ENCODE measurements around the gene ZCCHC7. TPM values are rescaled to one million over a fixed set of nuclear protein-coding genes. Genes with fewer than 3 reads are reported as not detected.

ZCCHC7 gene
- total and polyA plus RNA-seq, 9 of the 15 experiments (the other 6 are each of a cell fraction or from before 2014, with no cell fraction given), result 34.1 to 68.9 (median 48.8) TPM

DNA sequence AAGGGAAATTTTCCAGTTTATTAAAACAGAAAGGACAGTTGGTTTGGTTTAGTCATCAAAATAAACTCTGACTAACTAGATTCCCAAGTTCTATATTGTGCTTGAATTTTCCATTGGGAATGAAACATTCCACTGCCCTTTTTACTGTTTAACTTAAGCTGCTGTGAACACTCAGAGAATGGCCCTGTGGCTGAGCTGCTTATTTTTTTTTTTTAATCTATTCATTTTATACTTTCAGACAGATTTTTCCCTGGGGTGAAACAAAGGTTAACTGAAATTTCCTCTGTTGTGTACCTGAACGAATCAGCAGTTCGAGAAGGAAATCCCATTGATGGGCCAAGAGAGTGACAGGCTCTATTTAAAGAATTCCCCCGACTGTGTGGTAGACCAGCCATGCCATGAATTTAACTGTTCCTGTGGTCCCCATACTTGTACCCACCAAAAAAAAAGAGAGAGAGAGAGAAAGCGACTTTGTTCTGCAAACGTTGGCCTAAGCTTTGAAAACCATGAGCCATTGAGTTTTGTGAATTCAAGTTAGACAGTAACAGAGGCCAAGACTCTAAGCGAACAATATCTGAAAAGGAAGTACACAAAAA, 163.5 kb downstream of the ZCCHC7 start (continued):
- TF ChIP-seq ZC3H11A (IDR thresholded peaks at IDR 0.05; ENCODE audit: low read depth, low read length) (no peak), POLR2A (conservative IDR thresholded peaks at IDR 0.05) (no peak), PKNOX1 (IDR thresholded peaks at IDR 0.05) (peak; percentile 52; the same call in 1 of the 2 replicates), BCLAF1 (IDR thresholded peaks at IDR 0.05; ENCODE audit: borderline replicate concordance in 1 of 2, control insufficient read depth in 1 of 2, low read depth in 2 of 2, low read length in 1 of 2) (no peak), ZNF354B (CRISPR knock-in tag; IDR thresholded peaks at IDR 0.05) (no peak)

DNA sequence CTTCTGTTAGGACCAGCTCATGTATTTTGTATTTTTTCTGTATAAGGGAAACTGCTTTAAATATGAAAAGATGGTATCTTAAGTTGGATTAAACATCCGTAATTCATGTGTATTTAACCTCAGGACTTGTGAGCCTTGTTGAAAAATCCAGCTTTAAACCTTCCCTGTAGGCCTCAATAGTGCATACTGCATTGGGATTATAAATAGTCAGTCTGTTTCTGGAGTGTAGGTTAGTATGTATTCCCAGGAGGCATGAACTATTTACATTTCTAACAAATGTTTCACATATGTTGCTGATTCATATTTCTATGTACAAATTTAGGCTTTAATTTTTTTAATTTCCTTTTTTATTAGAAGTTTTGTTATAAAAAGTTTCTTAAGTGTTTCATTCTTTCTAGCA, 164.3 kb downstream of the ZCCHC7 start:
- H3K4me3 ChIP-seq, result no peak overlapping the region
- TF ChIP-seq POLR2B (IDR thresholded peaks at IDR 0.05; ENCODE audit: low read depth, partially characterized antibody) (no peak), KHSRP (IDR thresholded peaks at IDR 0.05) (no peak), HDAC1 (IDR thresholded peaks at IDR 0.05) (no peak), DNMT1 (IDR thresholded peaks at IDR 0.05) (no peak), CBX8 (IDR thresholded peaks at IDR 0.05; ENCODE audit: borderline replicate concordance, extremely low read depth, low read depth, low read length, poor library complexity, severe bottlenecking) (no peak)
- intact Hi-C loops (cut with micrococcal nuclease) (no loop called here), in situ Hi-C loops (cut with MboI) (no loop called here)
- no peaks in the 10 kb centered on the region for H4K20me1 ChIP-seq (replicated peaks; ENCODE audit: control insufficient read depth, insufficient read depth, low read length)
- BruUV-seq (replicated peaks), result no TSS peak
- no peak overlapping the region for H2AFZ ChIP-seq (ENCODE audit: low read depth, low read length)
- no peaks in the 10 kb centered on the region for H3K9me1 ChIP-seq (ENCODE audit: control insufficient read depth, insufficient read depth, low read length)
- FAIRE-seq (no peak), ATAC-seq (no peak), DNase-seq (ENCODE audit: extremely low read depth in 1 of 4, low spot score in 3 of 4) (no peak)
- H3K27me3 ChIP-seq (ENCODE audit: control insufficient read depth in 2 of 2, insufficient read depth in 2 of 2, low read length in 2 of 2), result no peaks in the 10 kb centered on the region
- H3K4me1 ChIP-seq (replicated peaks in 1 of 2; ENCODE audit: control insufficient read depth in 2 of 2, insufficient read depth in 2 of 2, low read length in 2 of 2), result peaks cover 0 to 7% of the 10 kb centered on the region in 2 experiments; a peak in 1 of 5 replicates
- H3K9ac ChIP-seq (ENCODE audit: insufficient read depth in 1 of 2, low read depth in 2 of 2, low read length in 2 of 2), result no peak overlapping the region; a peak in 1 of 4 replicates
- CTCF ChIA-PET (ENCODE audit: low intra/inter-chr PET ratio), result no interaction called here
- peaks cover 53% of the 10 kb centered on the region for H3K79me2 ChIP-seq (ENCODE audit: control insufficient read depth, insufficient read depth, low read length)
- H3K27ac ChIP-seq (ENCODE audit: extremely low read depth, low read depth, low read length), result peak overlapping the region; percentile 55; the same call in 1 of the 3 replicates
- no peak overlapping the region for H3K4me2 ChIP-seq (ENCODE audit: insufficient read depth, low read length)
- H3K36me3 ChIP-seq (ENCODE audit: control insufficient read depth, insufficient read depth, low read length), result peaks cover 3% of the 10 kb centered on the region; the same call in 1 of the 3 replicates
- POLR2A ChIA-PET, result interaction anchor here (0.9 to 1.4 kb wide), 2 partner anchors 16 to 17 kb away, joined by 3 to 4 read pairs; no protein-coding TSS in a partner anchor
- no peaks in the 10 kb centered on the region for H3K9me3 ChIP-seq (replicated peaks; ENCODE audit: control insufficient read depth, insufficient read depth, low read depth, low read length)
- 80% methylated on average over 1 of the region's 1 CpG for WGBS (ENCODE audit: insufficient coverage, low coverage, missing lambda C conversion rate)
